ENCODE data around the gene PCBP3. TPM values are rescaled to one million over a fixed set of nuclear protein-coding genes. Genes with fewer than 3 reads are reported as not detected.
"Not testable (repeated sequence)": the region's sequence is repeated elsewhere in the genome, so short reads cannot be mapped to it uniquely, and the experiment has no call there.

Gene PCBP3
- total and polyA plus RNA-seq, 12 donors, result 1.7 to 15.8 (median 4.7) TPM

GRCh38 chr21:45709696-45710268, 66.3 kb downstream of the PCBP3 start:
- Histone ChIP-seq H3K4me1 (replicated peaks in 1 of 2) (no peaks in the 10 kb centered on the region), H3K27me3 (no peaks in the 10 kb centered on the region), H3K27ac (no peak overlapping the region), H3K4me3 (no peak overlapping the region), H3K36me3 (replicated peaks in 1 of 2) (no peaks in the 10 kb centered on the region), H3K9me3 (replicated peaks in 1 of 3) (no peaks in the 10 kb centered on the region)
- no peak for DNase-seq
- TF ChIP-seq POLR2A (IDR thresholded peaks at IDR 0.05), result no peak
- no peak for TF ChIP-seq CTCF (IDR thresholded peaks at IDR 0.05)
- WGBS, 4 donors, result 82 to 85% (median 84%) methylated on average over 3 of the region's 3 CpGs
- intact Hi-C loops (cut with DNase I), result no loop called here

GRCh38 chr21:45710306-45710705, 66.8 kb downstream of the PCBP3 start:
- WGBS, 4 donors, result 91 to 98% (median 94%) methylated on average over 3 to 5 of the region's 5 CpGs
- intact Hi-C loops (cut with DNase I); H3K9me3 ChIP-seq (replicated peaks in 1 of 3); DNase-seq; H3K4me1 ChIP-seq (replicated peaks in 1 of 2); H3K27ac ChIP-seq; H3K4me3 ChIP-seq; H3K36me3 ChIP-seq (replicated peaks in 1 of 2); H3K27me3 ChIP-seq: not testable (repeated sequence)

- DNase-seq, result no peak
- intact Hi-C loops (cut with DNase I), result no loop called here
- WGBS, 4 donors, result 64 to 91% (median 87%) methylated on average over 2 to 6 of the region's 6 CpGs
These were observed 70.1 kb downstream of the PCBP3 start for GRCh38 chr21:45713613-45714012.

GRCh38 chr21:45715441-45715840, 71.9 kb downstream of the PCBP3 start:
- H3K27ac ChIP-seq, result no peak overlapping the region
- 87 to 94% (median 90%) methylated on average over 1 of the region's 1 CpG for WGBS, 4 donors
- no peaks in the 10 kb centered on the region for H3K36me3 ChIP-seq (replicated peaks in 1 of 2)
- DNase-seq, result no peak
- no peaks in the 10 kb centered on the region for H3K27me3 ChIP-seq
- TF ChIP-seq POLR2A (IDR thresholded peaks at IDR 0.05) (no peak), CTCF (IDR thresholded peaks at IDR 0.05) (no peak)
- intact Hi-C loops (cut with DNase I), result no loop called here
- no peaks in the 10 kb centered on the region for H3K4me1 ChIP-seq (replicated peaks in 1 of 2)
- no peak overlapping the region for H3K4me3 ChIP-seq
- H3K9me3 ChIP-seq (replicated peaks in 1 of 3), result no peaks in the 10 kb centered on the region

More at GRCh38 chr21:45713613-45714012, 70.1 kb downstream of the PCBP3 start:
- H3K27me3 ChIP-seq, result no peaks in the 10 kb centered on the region
- no peaks in the 10 kb centered on the region for H3K4me1 ChIP-seq (replicated peaks in 1 of 2)
- TF ChIP-seq POLR2A (IDR thresholded peaks at IDR 0.05) (no peak), CTCF (IDR thresholded peaks at IDR 0.05) (no peak)
- H3K4me3 ChIP-seq, result no peak overlapping the region
- H3K27ac ChIP-seq, result no peak overlapping the region
- H3K9me3 ChIP-seq (replicated peaks in 1 of 3), result no peaks in the 10 kb centered on the region
- no peaks in the 10 kb centered on the region for H3K36me3 ChIP-seq (replicated peaks in 1 of 2)

GRCh38 chr21:45718413-45718812, 74.9 kb downstream of the PCBP3 start:
- DNase-seq, result no peak
- TF ChIP-seq CTCF (IDR thresholded peaks at IDR 0.05) (no peak), POLR2A (IDR thresholded peaks at IDR 0.05) (no peak)
- Histone ChIP-seq H3K36me3 (replicated peaks in 1 of 2) (no peaks in the 10 kb centered on the region), H3K9me3 (replicated peaks in 1 of 3) (no peaks in the 10 kb centered on the region), H3K4me3 (no peak overlapping the region), H3K27ac (no peak overlapping the region), H3K4me1 (replicated peaks in 1 of 2) (no peaks in the 10 kb centered on the region), H3K27me3 (no peaks in the 10 kb centered on the region)
- intact Hi-C loops (cut with DNase I), result no loop called here
- WGBS, 4 donors, result 83 to 92% (median 90%) methylated on average over 5 of the region's 5 CpGs
